GM19468 (cell line): Measurements from ENCODE around the gene ESRRB.

ENCODE experiments used
- ATAC-seq: cut with Tn5 transposase; IDR thresholded peaks from one replicate; pipeline ENCODE4 v1.9.1; 2021; ENCODE audit warnings: mild to moderate bottlenecking, moderate library complexity, moderate number of reproducible peaks; ENCODE audit not compliant: unreplicated experiment; ENCODE audit errors: extremely low read depth

The ESRRB gene

GRCh38 chr14:76490735-76491134, 114.8 kb downstream of the ESRRB start:
- no peak for ATAC-seq

- no peak for ATAC-seq
These were observed 115.4 kb downstream of the ESRRB start for GRCh38 chr14:76491172-76491930.

- ATAC-seq = no peak
These were observed 120.0 kb downstream of the ESRRB start for GRCh38 chr14:76495983-76496382.

GRCh38 chr14:76496595-76496994, 120.7 kb downstream of the ESRRB start:
- no peak for ATAC-seq

DNA sequence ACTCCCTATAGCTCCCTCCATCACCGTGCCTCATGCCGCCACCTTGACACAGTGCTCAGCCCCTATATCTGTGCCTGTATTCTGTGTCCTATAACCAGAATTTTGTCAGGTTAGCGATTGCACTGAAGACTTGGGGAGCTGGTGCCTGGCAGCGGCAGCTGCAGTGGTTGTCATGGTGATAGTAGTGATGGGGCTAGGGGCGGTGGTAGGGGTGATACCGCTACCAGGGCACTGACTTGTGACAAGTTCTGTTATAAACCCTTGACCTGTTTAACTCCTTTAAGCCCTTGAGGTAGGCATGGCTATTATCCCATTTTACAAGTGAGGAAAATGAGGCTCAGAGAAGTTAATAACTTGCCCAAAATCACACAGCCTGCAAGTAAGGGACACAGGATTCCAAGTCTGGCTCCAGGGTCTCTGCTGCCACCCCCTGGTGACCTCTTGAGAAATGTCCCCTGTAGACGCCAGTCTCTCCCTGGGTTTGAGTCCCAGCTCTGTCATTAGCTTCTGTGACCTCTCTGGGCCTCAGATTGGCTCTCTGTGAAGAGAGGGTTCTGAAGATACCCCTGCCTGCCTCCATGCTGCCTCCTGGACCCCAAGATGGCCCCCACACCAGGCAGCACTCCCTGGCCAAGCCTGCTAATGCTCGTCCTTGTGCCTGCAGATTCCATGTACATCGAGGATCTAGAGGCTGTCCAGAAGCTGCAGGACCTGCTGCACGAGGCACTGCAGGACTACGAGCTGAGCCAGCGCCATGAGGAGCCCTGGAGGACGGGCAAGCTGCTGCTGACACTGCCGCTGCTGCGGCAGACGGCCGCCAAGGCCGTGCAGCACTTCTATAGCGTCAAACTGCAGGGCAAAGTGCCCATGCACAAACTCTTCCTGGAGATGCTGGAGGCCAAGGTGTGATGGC, 121.9 kb downstream of the ESRRB start:
- ATAC-seq = no peak

GRCh38 chr14:76498463-76498935, 122.6 kb downstream of the ESRRB start:
- ATAC-seq = no peak

- ATAC-seq = no peak
These were observed 123.0 kb downstream of the ESRRB start for GRCh38 chr14:76498976-76499375.

GRCh38 chr14:76499399-76499798, 123.5 kb downstream of the ESRRB start:
- no peak for ATAC-seq

DNA sequence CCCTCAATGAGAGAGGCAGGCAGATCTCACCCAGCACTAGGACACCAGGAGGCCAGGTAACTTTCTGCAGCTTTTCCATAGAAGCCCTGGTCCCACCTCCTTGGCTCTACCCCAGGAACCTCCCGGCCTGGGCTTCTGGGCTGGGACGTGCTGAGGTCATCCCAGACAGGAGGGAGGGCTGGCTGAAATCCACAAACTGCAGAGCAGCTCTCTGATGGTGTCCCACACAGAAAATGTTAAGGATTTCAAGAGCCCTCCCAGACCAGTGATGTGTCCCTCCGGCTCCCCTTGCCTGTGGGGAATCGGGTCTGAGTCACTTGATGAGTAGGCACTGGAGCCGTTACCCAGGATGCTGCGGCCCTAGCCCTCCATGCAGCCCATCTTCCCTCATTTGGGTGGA, 124.1 kb downstream of the ESRRB start:
- ATAC-seq = no peak

DNA sequence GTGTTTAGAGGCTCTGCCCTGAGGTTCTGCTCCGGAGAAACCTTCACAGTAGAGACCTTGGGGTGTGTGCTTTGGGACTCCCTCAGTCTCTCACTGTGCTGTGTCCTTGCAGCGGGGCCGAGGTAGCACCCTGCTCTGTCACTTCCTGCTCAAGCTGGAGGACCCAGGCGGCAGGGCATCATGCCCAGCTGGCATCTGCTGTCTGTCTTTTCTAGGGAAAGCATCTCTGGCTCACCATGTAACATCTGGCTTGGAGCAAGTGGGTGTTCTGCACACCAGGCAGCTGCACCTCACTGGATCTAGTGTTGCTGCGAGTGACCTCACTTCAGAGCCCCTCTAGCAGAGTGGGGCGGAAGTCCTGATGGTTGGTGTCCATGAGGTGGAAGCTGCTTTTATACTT, 124.5 kb downstream of the ESRRB start:
- no peak for ATAC-seq

DNA sequence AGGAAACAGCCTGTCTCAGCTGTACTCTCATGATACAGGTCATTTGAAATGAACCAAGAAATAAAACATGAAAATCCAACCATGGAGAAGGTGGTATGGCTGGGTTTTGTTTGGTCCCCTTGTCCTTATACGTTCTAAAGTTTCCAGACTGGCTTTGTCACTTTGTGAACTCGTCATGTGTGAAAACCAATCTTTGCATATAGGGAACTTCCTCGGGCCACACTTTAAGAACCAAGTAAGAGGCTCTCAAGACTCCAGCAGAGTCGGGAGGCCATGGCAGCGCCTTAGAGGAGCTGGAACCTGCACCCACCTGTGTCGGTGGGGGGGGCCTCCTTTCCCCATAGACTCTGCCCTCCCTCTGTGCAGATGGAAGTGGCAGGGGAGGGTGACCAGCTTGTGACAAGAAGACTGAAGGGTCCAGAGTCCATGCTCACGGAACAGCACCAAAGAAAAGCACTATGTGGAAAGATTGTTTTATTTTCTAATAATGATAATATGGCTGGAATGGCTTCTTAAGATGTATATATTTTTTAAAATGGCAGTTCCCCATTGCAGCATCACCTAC, 125.3 kb downstream of the ESRRB start:
- no peak for ATAC-seq

GRCh38 chr14:76502219-76502618, 126.3 kb downstream of the ESRRB start:
- no peak for ATAC-seq

DNA sequence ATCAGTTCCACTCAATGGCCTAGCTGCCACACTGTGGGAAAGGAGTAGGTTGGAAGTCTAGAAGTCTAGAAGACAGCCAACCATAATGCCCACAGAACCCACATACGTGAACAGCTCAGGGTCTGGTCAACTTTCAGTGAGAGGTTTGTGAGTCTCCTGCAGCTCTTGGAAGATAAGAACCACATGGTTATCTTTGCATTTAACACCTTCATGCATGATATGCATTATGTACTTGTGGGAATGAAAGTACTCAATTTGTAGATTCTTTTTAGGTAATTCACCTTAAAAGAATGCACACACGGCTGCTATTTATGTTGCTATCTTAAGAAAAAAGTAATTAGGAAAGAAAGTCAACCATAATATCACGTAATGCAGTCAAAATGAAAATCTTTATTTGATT, 126.7 kb downstream of the ESRRB start:
- no peak for ATAC-seq

GRCh38 chr14:76509311-76509710, 133.4 kb downstream of the ESRRB start:
- no peak for ATAC-seq

DNA sequence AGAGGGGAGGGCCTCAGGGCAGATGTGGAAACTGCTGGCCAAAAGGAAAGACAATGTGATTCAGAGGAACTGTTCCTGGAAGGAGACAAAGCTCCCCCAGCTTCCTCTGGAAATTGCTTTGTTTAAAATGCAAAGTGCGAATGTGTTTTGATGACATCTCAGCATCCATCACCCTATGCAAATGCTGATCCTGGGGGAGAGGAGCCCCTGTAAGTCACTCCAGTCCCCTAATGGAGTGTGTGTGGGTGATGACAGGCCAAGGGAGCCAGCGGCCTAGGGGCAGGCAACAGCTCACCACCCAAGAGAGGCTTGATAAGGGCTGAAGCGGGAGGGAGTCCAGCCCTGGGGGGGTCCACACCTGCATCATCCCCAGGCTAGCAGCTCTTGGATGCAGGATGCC, 134.2 kb downstream of the ESRRB start:
- no peak for ATAC-seq

DNA sequence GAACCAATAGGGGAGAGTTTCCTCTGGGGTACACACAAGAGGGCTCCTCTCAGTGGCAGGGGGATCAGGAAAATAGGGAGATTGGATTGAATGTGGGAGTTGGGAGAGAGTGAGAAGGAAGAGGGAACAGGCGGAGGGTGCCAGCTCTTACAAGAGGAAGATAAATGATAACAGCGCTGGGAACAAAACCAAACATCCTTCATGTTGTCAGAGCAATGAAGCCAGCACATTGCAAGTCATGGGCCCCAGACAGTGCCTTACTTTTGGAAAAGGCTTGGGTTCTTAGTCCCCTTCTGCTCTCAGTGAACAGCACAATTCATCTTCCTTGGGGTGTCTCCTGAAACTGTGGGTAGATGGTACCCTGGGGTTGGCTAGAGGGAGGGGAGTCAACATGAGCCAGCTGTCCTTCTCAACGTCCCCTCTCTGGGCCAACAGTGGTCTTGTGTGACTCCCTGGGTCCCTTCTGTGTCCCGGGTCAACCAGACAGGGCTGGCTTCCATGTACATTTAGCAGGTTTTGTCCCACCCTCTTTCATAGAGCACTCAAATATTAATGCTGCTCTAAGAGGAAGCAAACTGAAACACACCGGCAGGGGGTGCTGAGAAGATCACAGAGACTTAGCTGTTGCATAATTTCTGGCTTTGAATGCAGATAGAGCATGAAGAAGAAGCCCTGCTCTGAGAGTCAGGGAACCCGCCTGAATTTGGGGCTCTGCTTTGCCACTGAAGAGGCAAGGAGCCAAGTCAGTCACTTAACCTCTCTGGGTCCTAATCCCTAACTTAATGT, 138.5 kb downstream of the ESRRB start:
- no peak for ATAC-seq

DNA sequence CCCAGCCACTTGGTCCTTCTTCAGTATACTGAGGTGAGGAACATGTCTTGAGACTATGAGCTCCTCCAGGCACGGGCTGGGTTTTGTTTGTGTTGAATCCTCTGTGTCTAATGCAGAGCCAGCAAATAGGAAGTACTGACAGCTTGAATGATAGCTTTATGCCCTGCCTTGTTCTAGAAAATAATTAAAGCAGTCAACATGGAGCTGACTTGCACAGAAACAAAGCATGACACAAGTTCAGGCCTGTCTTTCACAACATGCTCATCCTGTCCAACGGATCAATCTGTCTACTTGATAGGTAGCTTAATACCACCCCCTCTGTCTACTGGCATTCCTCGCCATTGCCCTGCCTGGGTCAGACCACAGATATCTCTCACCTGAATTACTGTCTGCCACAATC, 140.9 kb downstream of the ESRRB start:
- ATAC-seq = no peak

DNA sequence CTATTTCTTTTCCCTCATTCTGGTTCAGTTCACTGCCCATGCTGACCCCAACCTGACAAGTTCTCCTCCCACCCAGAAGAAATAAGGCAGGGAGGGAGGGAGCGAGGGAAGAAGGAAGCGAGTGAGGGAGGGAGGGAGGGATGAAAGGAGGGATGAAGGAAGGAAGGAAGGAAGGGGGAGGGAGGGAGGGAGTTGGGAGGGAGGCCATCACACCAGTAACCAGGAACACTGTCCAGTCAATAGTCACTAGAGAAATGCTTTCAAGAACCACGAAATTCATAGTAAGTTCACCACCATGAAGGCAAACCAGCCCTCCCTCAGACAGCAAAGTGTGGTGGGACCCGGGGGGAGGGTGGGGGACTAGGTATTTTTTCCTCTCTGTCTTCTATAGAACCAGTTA, 142.4 kb downstream of the ESRRB start:
- ATAC-seq = no peak

DNA sequence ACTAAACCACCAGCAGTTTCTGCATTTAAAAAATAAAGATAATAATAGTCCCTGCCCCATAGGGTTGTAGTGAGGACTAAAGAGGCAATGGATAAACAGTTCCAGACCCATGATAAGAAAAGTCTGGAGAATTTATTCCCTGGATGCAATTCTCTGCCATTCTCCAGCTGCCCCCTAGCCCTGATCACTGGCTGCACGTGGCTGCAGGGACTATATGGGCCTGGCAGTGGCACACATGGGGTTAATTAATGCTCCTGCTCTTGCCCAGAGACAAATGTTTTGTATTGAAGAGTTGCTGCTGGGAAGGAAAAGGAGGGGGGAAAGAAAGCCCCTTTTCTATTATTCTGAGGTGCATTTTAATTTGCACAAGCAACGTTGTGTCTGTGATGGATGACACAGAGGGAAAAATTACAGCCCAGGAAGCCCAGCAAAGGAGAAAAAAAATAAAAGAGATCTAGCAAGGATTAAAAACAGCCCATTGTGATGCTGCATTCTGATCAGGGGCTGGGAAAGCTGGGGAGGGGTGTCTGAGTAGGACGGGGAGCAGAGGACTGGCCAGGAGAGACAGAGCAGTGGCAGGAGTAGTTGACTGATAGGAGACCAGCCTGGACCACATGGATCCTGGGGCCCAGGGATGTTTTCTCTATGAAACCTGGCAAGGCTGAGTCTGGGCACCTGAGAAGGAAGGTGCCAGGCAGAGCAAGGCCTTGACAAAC, 149.3 kb downstream of the ESRRB start:
- ATAC-seq = no peak

- ATAC-seq = no peak
These were observed 155.1 kb downstream of the ESRRB start for GRCh38 chr14:76531085-76531484.
